ENCODE results near the gene RPL13.

- TF ChIP-seq CTCF (IDR thresholded peaks at IDR 0.05): peak in 1 of 6 experiments; percentile 1
- no peak for TF ChIP-seq POLR2A (IDR thresholded peaks at IDR 0.05)
- TF ChIP-seq POLR2AphosphoS5 (IDR thresholded peaks at IDR 0.05): no peak
These were observed 2.6 kb upstream of the RPL13 start for GRCh38 chr16:89557690-89558490.

Data from upper lobe of left lung (tissue), 4 donors.